SKM-1 treated with dmso at 0.1 percent for 144 hours (cell line): ENCODE results near the gene EHBP1L1.

ENCODE experiments used
- DNase-seq: peaks from one replicate; lab custom pipeline; 2025; ENCODE audit not compliant: unreplicated experiment; lab: John Stamatoyannopoulos, UW

EHBP1L1 gene

GRCh38 chr11:65546217-65546958 is 29.5 kb upstream of the EHBP1L1 start:
- DNase-seq, result peak; percentile 52

- DNase-seq, result no peak
These were observed 28.3 kb upstream of the EHBP1L1 start for GRCh38 chr11:65547446-65548125.

- no peak for DNase-seq
These were observed 27.5 kb upstream of the EHBP1L1 start for GRCh38 chr11:65548395-65548794.

- DNase-seq, result no peak
These were observed 26.8 kb upstream of the EHBP1L1 start for GRCh38 chr11:65549096-65549495.

- DNase-seq, result peak; percentile 29
These were observed 24.1 kb upstream of the EHBP1L1 start for GRCh38 chr11:65551572-65552387.

- no peak for DNase-seq
These were observed 23.4 kb upstream of the EHBP1L1 start for GRCh38 chr11:65552388-65552951.

- no peak for DNase-seq
These were observed 22.4 kb upstream of the EHBP1L1 start for GRCh38 chr11:65553301-65554001.

GRCh38 chr11:65554057-65554818 is 21.6 kb upstream of the EHBP1L1 start:
- DNase-seq, result no peak

- no peak for DNase-seq
These were observed 20.9 kb upstream of the EHBP1L1 start for GRCh38 chr11:65554842-65555430.

GRCh38 chr11:65555693-65556231 is 20.1 kb upstream of the EHBP1L1 start:
- DNase-seq, result peak; percentile 32

GRCh38 chr11:65556470-65557279 is 19.2 kb upstream of the EHBP1L1 start:
- no peak for DNase-seq

GRCh38 chr11:65557280-65558001 is 18.4 kb upstream of the EHBP1L1 start:
- DNase-seq, result no peak

- peak; percentile 8 for DNase-seq
These were observed 17.6 kb upstream of the EHBP1L1 start, which contains the start of gene LTBP3 for GRCh38 chr11:65558002-65558929. TSS of gene LTBP3 (minus strand) at chr11:65558359. CDS start at chr11:65557959, 400 bp downstream.

GRCh38 chr11:65558930-65559509 is 16.8 kb upstream of the EHBP1L1 start:
- no peak for DNase-seq

- no peak for DNase-seq
These were observed 16.3 kb upstream of the EHBP1L1 start for GRCh38 chr11:65559535-65559934.

GRCh38 chr11:65559951-65560537 is 15.8 kb upstream of the EHBP1L1 start:
- DNase-seq, result no peak
